Hematopoietic multipotent progenitor cell (in vitro differentiated cells): Measurements from ENCODE around the gene GLG1. TPM values are rescaled to one million over a fixed set of nuclear protein-coding genes. Genes with fewer than 3 reads are reported as not detected.

Source experiments
- DNase-seq, 3 donors: peaks; one replicate each; pipeline ENCODE4 v3.0.0-alpha.2; 2011 to 2015; ENCODE audit warnings: low read depth in 2 of 3, low spot score in 2 of 3
- total RNA-seq: library from RNA; depleted of rRNA; stranded (reverse); fragments of >200 nt; gene quantifications from one replicate; pipeline ENCODE4 v1.2.3, GENCODE V29; 2012

The GLG1 gene
- total RNA-seq, 1 donor = 32.9 TPM

DNA sequence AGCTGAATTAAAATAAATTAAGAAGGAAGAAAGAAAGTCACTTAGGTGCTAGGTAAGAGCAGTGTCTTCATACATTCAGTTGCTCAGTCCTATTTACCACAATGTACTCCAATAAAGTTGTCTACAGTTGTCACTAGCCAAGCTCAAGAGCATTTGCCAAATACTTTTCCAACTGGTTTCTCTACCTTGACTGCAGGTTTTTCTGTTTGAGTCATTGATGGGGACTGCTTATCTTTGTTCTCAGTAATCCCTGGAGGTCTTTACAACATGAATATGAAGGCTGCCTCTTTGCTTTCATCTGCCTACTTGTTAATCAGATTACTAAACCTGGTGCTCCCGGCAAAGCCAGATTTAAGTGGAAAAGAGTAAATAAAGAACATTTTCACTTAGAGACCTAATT lies 121.0 kb downstream of the GLG1 start:
- DNase-seq = no peak

DNA sequence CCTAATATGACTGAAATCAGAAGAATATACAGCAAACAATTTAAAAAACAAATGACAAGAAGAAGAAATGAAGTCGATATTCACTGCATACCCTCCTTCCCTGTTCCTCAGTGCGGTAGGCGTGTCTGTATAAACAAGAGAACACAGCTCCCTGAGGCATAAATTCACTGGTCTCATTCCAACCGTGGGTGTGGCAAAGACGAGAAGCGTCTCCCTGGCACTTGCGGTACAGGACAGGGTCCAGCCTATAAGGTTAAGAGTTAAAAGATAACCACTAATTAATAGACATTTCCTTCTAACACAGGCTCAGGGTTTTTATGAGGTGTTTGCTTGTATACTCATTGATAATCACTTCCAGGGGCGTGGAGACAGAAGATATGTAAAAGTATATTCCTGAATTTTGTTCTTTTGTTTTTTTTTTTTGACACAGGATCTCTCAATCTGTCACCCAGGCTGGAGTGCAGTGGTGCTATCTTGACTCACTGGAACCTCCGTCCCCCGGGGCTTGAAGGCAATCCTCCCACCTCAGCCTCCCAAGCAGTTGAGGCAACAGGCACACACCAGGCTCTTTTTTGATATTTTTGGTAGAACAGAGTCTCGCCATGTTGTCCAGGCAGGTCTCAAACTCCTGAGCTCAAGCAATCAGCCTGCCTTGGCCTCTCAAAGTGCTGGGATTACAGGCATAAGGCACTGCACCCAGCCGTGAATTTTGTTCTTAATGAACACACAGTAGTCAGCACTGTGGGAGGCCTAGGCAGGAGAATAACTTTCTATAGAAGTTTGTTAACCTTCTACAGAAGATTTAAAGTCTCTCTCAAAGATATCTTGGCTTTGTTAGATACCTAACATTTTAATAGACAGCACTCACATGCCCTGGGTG lies 126.5 kb downstream of the GLG1 start:
- no peak for DNase-seq

DNA sequence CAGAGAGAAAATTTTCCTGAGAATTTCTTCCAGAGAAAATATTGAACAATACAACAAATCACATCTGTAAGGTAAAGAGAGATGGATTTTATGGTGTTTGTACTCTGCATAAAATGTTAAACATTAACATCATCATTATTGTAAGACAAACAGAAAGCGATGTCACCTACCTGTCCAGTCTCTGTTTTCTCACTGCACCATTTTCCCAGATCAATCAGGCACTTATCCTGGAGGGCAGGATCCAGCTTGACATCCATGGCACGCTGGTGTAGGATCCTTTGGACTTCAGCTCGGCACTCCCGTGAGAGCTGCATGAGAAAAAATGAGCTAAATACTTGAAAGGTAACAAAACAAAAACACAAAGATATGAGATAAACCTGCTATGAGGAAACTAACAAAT lies 129.7 kb downstream of the GLG1 start:
- no peak for DNase-seq

DNA sequence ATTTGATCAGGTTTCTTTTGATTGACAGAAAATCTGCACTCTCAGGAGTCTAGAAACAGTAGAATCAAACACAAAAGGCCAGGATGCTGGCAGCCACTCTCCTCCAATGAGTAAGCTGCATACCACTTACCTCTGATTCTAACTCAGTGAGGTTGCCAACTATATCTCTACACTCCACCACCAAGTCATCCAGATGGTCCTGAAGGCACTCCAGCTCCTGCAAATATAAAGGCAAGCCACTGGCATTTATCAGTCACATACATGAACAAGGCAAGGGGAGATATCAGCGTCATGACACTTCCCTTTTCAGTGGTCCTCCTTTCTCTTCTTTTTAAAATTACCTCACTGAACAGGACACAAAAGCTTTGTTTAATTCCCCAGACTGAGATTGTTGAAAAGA lies 132.5 kb downstream of the GLG1 start:
- DNase-seq = peak in 1 of 3 donors; percentile 6

DNA sequence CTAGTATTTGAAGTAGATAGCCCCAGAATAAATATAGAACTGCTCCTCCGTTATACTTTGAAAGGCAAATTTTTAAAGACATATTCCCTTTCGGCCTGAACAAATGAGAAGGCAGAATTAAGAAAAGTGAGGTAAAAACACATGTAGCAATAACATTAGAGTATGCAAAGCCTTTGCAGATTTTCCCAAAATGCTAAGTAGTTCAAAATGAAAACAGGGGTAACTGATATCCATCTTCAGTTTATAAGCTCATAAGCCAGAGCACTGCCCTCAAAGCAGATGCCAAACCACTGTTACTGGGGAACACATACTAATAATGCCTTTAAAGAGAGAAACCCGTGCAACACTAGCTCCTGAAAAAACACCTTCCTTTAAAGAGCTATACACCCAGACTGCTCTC lies 134.4 kb downstream of the GLG1 start:
- no peak for DNase-seq

DNA sequence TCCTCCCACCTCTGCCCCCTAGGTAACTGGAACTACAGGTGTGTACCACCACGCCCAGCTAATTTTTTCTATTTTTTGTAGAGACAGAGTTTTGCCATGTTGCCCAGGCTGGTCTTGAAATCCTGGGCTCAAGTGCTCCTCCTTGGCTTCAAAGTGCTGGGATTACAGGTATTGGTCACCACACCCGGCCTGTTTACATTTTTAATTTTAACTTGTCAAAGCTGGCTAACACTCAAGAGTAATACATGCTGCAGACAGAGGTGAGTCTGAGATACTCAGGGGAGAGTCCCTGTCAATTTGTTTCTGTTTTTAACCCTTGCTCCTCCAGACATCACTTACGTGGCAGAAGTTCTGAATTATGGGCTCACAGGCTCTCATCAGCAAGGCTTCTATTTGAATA lies 134.9 kb downstream of the GLG1 start:
- no peak for DNase-seq

DNA sequence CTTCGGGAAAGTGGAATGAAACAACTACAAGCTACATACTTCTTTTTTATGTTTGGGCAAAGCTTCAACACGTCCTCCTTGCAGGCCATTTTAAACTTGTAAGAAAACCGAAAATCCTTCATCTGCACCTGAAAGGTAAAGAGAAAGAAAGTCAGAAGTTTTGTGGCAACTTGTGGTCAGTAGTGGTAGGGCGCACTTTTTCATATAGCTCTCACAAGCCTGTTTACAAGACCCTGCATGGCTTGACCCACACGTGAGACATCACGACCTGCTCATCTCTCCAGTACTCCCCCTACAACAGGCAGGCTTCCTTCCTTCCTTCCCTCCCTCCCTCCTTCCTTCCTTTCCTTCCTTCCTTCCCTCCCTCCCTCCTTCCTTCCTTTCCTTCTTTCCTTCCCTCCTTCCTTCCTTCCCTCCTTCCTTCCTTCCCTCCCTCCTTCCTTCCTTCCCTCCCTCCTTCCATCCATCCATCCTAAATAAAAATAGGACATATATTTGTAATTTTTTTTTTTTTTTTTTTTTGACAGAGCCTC lies 136.9 kb downstream of the GLG1 start:
- no peak for DNase-seq

DNA sequence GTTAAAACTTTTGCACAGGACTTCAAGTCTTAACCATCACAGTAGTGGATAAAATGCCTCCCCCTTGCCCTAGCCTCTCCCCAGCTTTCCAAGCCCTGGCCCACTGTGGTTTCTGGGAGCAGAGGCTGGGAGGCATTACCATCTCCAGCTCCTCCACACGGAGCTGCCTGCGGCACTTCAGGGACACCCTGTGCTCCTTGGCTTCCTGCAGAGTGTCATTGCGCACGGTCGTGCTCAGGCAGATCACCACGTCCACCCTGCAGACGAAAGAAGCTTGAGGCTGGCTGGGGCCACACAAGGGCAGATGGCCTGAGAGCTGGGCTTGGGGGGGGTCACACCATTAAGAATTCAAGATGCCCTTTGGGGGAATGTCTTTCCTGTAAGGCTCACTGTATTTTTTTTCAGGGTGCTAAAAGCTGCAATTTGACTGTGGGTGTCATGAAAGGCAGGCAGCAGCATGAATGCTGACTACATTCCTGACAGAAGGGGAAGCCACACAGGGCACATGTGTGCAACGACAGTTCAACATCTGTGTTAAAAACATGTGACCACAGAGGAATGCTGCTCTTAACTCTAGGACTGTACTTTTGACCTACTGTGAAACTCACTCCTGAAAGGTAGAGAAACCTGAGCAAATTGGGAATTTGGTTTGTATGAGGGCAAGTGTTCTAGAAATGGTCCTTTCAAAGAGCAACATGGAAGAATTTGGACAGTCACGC lies 137.9 kb downstream of the GLG1 start:
- DNase-seq = no peak

DNA sequence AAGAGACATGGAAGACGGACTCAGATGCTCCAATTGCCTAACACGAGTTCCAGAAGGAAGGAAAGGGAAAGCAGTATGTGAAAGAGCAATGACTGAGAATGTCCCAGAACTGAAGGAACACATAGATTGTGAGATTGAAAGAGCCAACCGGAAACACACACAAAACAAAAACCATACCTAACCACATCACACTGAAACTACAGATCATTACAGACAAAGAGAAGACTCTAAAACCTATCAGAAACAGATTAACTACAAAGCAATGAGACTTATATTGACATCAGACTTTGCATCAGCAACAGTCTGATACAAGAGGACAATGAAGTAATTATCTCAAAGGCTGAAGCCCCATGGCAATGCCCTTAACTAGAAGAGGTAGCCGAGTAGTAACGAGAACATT lies 140.0 kb downstream of the GLG1 start:
- no peak for DNase-seq

DNA sequence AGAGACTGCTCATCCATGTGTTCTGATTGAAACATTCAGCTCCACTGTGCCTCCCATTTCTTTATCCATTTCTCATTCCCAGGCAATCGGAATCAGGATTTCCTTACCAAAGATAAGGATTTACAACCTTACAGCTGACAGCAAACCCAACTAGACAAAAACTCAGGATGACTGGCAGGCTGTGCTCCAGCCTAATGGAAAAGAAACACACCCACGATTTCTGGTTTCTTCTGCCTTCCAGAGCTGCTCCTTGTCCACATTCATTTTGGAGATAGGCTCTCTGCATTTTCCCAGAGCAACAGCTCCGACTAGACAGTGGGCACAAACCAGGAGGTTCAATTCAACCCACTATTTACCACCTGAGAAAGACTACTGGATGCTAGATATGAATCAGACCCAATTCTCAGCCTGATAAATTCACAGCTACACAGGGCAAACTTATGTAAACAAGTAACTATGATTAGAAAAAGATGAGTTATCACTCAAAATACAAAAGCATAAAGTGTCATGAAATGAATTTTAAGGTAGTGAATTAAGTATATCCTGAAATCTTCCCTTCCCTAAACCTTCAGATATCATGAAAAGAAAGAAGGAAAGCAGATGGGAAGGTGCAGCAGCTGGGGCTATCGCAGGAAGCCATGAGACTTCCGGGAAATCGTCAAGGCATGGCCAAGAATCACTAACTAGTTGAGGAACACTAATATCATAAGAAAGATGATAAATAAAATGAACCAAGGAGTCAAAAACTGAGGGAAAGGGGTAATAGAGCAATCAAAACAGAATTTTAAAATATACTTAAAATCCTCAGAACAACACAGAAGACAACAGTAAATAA lies 140.8 kb downstream of the GLG1 start:
- no peak for DNase-seq

DNA sequence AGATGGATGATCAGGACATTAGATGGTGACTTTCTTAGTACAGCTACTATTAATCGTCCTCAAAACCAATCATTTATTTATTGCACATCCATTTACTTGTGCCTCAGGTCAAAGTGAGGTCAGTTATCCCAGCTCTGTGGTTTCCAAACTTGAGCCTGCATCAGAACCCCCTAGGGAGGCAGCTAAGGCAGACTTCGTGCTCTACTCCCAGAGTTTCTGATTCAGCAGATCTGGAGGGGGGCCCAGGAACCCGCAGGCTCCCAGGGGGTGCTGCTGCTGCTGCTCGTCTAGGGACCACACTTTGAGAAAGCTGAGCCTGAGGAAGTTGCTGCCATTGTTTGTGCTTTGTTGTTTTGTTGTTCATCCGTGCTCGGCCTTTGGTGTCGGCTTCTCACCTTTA lies 141.6 kb downstream of the GLG1 start:
- no peak for DNase-seq

DNA sequence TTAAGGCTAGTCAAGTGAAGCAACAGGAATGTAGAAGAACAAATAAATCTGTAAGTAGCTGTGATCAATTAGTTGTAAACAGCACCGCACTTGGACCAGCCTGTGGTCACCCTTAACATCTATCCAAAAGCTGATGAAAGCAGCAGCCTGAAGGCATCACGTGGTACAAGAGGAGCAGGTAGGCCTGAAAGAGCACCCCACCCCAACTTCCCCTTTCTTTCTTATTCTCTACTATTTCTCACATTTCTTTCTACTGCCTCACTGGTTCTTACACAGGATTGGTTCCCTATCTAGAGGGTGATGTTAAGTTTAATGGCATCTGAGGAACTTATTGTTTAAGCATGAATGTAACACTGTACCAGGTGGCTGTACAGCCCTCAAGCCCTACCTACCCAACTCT lies 143.0 kb downstream of the GLG1 start:
- no peak for DNase-seq

DNA sequence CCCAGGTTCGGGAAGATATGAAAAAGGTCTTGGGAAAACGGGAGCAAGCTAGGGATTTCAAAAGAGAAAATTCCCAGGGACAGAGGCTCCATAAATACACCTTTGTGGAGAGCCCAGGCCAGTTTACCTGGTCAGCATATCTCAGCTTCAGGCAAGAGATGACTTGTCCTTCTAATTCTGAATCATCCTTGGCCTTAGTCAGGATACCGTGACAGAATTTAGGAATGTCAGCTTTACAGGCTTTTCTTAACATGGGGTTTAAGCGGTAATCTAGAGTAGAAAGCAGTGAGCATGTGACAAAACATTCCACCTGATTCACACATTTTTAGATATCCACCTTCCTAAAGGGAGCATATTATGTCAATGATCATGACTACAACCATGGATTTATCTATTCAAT lies 144.6 kb downstream of the GLG1 start:
- DNase-seq = no peak

DNA sequence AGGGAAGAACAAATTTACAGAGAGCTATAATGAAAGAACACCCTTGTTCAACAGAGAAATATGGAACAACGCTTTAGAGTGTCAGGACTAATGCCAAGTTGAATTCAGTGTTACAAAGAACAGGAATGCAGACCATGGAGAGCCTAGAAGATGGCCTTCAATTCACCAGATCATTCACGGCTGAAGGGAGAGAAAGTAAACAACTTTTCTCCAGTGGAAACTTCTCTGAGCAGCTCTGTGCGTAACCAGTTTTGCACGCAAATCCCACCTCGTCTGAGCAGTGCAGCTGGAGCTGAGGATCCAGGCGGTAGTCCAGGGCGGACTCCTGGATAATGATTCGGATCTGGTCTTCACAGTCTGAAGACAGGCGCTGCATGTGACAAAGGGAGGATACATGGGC lies 145.1 kb downstream of the GLG1 start:
- DNase-seq = no peak

DNA sequence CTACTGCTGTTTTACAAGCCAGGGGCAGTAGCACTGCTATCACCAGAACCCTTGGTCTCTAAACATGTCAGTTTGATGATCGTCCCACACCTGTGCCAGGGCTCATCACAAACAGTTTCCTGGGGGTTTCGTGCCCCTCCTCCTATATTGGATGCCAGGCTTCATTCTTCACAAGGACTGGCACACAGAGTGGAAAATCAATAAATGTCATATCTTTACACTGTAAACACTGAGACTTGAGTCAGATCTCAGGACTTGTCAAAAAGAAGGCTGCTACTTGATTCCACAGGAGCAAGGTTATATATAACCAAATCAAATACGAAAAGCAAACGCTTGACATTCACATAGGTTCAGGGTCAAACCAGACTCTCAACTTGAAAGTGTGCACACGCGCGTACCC lies 146.4 kb downstream of the GLG1 start:
- DNase-seq = no peak

DNA sequence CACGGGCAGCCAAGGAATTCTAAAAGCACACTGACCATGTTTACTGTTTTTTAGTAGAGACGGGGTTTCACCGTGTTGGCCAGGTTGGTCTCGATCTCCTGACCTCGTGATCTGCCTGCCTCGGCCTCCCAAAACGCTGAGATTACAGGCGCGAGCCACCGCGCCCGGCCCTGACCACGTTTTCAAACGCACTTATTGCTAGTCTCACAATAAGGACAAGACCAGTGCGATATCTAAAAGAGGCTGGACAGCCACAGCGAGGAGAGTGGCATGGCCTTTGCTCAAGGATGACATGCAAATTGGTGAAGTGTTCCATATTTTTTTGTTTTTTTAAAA lies 150.7 kb downstream of the GLG1 start:
- DNase-seq = no peak

DNA sequence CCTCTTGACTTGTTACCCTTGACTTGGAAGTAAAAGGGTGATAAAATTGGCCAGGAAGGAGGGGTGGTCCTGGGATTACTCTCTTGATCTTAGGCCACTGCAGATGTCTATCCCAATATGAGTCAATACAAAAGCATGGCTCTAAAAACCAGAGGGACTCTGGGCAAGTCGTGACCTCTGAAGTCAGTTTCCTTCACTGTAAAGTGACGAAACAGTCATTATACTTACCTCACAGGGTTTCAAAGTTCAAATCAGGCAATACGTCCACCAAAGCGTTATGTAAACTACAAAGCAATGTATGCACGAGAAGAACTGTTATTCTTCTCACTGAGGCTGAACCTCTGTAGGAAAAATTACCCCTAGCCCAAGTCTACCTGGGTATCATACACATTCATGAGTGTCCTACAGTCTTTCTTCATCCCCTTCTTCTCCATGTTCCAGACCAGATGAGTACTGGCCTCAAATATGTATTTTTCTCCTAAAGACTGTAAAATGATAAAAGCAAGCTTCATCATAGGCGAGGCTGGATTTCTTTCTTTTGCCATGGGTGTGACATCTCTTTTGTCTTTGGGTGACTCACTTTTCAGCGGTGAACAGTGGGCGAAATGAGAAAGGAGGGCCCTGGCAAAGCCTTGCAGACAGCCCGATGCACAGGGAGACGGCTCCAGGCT lies 151.2 kb downstream of the GLG1 start:
- no peak for DNase-seq

DNA sequence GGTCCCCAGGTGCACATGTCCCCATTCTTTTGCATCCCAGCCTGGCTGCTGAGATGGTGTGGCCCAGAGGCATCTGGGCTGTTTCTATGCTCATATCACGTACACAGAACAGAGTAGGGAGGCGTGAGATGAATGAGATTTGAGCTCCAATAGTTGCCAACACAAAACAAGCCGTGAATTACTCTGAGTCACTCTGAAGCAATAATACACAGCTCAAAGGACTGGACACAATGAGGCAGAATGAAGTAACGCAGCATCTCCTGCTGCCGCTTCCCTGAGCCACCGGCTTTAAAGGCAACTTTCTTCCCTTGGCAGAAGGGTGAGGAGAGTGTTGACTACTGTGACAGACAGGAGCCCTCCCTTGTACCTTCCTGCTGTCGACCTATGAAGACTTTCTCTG lies 151.7 kb downstream of the GLG1 start:
- no peak for DNase-seq

DNA sequence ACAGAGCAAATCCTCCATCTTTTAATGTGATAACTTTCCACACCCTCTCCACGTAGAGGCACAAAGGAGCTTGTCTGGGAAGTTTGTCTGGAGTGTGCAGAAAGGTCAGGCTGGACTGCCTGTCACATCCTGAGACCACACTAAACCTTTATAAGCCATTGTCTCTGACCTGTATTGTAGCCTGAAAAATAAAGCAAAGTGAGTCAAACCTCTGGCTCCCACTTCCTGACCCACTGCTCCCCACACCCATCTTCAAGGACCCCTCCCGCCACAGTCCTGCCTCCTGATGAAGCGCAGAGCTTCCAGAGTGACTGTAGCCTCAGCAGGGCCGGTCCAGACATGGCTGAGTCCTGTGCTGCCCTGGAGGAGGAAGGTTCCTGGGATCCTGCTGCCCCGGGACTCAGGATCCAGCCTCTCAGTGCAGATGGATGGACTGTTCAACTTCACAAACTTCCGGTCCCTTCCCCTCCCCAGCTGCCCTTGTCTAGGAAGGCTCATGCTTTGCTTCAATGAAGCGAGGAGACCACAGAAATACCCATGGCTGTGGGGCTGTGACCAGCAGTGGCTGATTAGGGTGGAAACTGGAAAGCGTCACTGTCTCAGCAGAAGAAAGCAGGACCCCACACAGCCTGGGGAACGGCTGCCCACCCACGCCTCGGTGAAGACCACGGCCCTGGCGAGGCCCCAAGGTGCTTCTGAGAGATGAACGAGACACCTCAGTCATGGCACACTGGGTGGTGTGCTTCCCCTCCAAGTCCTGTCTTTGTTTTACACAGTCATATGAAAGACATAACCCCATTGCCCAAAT lies 154.8 kb downstream of the GLG1 start:
- DNase-seq = no peak
